GM12878 (cell line): Measurements from ENCODE around the gene ELMO3. TPM values are rescaled to one million over a fixed set of nuclear protein-coding genes. Genes with fewer than 3 reads are reported as not detected.

Source experiments
- ATAC-seq: fragments of 200-7000 bp; cut with Tn5 transposase; 3 replicates; pipeline ENCODE4 v1.9.1; 2020; ENCODE audit warnings: mild to moderate bottlenecking, moderate library complexity
- BruUV-seq: library from RNA; stranded (reverse); fragments of 400-500 nt; replicated peaks from 2 replicates; lab custom pipeline; 2021; lab: Mats Ljungman, UMichigan
- CTCF ChIA-PET: fragments of 300-600 bp; sonication (Branson Sonifier 250); formaldehyde crosslinking; extraction: SDS; loops from one replicate; lab custom pipeline; 2021; ENCODE audit warnings: inconsistent platforms; lab: Yijun Ruan, JAX
- POLR2A ChIA-PET: fragments of 350-600 bp; formaldehyde crosslinking; extraction: SDS; loops from one replicate; lab custom pipeline; 2021; ENCODE audit warnings: inconsistent platforms; lab: Charles Lee
- RAD21 ChIA-PET: fragments of 300-600 bp; sonication (Branson Sonifier 250); formaldehyde crosslinking; loops from one replicate; lab custom pipeline; 2023; ENCODE audit warnings: antibody characterized with exemption; ENCODE audit not compliant: unreplicated experiment; lab: Charles Lee
- SMC1A ChIA-PET: fragments of 300-600 bp; sonication (Branson Sonifier 250); formaldehyde crosslinking; loops from one replicate; lab custom pipeline; 2023; ENCODE audit not compliant: unreplicated experiment, uncharacterized antibody; lab: Charles Lee
- DNase-seq: peaks from one replicate; pipeline ENCODE4 v3.0.0-alpha.2; 2011; ENCODE audit warnings: low read depth, low spot score
- FAIRE-seq: peaks from 3 replicates; lab custom pipeline; 2011; peaks lifted over from hg19 to GRCh38; lab: Jason Lieb, UNC
- H2AFZ ChIP-seq: 2 replicates; pipeline ENCODE4 v1.6.0; 2011; ENCODE audit warnings: low read depth, low read length, control low read depth; ENCODE audit not compliant: control insufficient read depth
- H3K27ac ChIP-seq: 2 replicates; pipeline ENCODE4 v1.5.1; 2011; ENCODE audit warnings: control low read depth; ENCODE audit not compliant: control insufficient read depth, insufficient read depth
- H3K27me3 ChIP-seq, 2 experiments: replicated peaks in 1 of 2; 2 replicates each; pipeline versions ENCODE4 v1.6.0 to v1.6.1; 2011; ENCODE audit warnings: low read length in 1 of 2; ENCODE audit not compliant: control insufficient read depth in 2 of 2, insufficient read depth in 2 of 2
- H3K36me3 ChIP-seq, 2 experiments: 2 replicates each; pipeline ENCODE4 v1.5.1; 2011; ENCODE audit warnings: low read length in 1 of 2; ENCODE audit not compliant: control insufficient read depth in 2 of 2, insufficient read depth in 2 of 2
- H3K4me1 ChIP-seq: 2 replicates; pipeline ENCODE4 v1.6.1; 2011; ENCODE audit warnings: mild to moderate bottlenecking, low read length, moderate library complexity, mixed read lengths; ENCODE audit not compliant: control insufficient read depth, insufficient read depth
- H3K4me2 ChIP-seq: 2 replicates; pipeline ENCODE4 v1.6.0; 2011; ENCODE audit warnings: control low read depth; ENCODE audit not compliant: control insufficient read depth, insufficient read depth
- H3K4me3 ChIP-seq: fragments of 200-600 bp; sonication (generic); 2 replicates; pipeline ENCODE4 v1.5.1; 2016
- H3K79me2 ChIP-seq: 2 replicates; pipeline ENCODE4 v1.6.0; 2011; ENCODE audit warnings: low read length; ENCODE audit not compliant: control insufficient read depth, insufficient read depth
- H3K9ac ChIP-seq: 2 replicates; pipeline ENCODE4 v1.8.0; 2011; ENCODE audit warnings: low read length, control low read depth, mixed read lengths; ENCODE audit not compliant: control insufficient read depth, insufficient read depth
- H3K9me3 ChIP-seq: replicated peaks from 3 replicates; pipeline ENCODE4 v1.5.1; 2011; ENCODE audit warnings: mild to moderate bottlenecking, low read length; ENCODE audit not compliant: control insufficient read depth, insufficient read depth
- H4K20me1 ChIP-seq: 2 replicates; pipeline ENCODE4 v1.6.0; 2011; ENCODE audit not compliant: control insufficient read depth, insufficient read depth
- CBX3 ChIP-seq: fragments of 200-600 bp; sonication (generic); IDR thresholded peaks from 2 replicates; pipeline ENCODE4 v1.6.1; 2016; ENCODE audit warnings: low read depth, borderline replicate concordance
- CREM ChIP-seq: IDR thresholded peaks from 2 replicates; pipeline ENCODE4 v1.6.1; 2014; ENCODE audit warnings: antibody characterized with exemption, low read depth
- POLR2A ChIP-seq: IDR thresholded peaks from 2 replicates; pipeline ENCODE4 v1.6.1; 2011; ENCODE audit warnings: low read depth, mild to moderate bottlenecking, low read length
- RELA ChIP-seq: fragments of 450-650 bp; IDR thresholded peaks from 2 replicates; pipeline ENCODE4 v1.8.0; 2014; ENCODE audit warnings: borderline replicate concordance; ENCODE audit not compliant: partially characterized antibody
- SP1 ChIP-seq: IDR thresholded peaks from one replicate; pipeline ENCODE4 v1.6.1; 2011; ENCODE audit warnings: low read depth, low read length
- STAT3 ChIP-seq: IDR thresholded peaks from 2 replicates; pipeline ENCODE4 v1.6.1; 2011; ENCODE audit warnings: low read depth, low read length, improper control_type of control experiment
- TCF3 ChIP-seq: IDR thresholded peaks from 2 replicates; pipeline ENCODE4 v1.6.1; 2012; ENCODE audit warnings: low read depth, mild to moderate bottlenecking, low read length, borderline replicate concordance; ENCODE audit not compliant: insufficient read depth
- WGBS: methylation state at CpG from one replicate; pipeline ENCODE4 v1.1.6; 2016; ENCODE audit warnings: low lambda C conversion rate; ENCODE audit not compliant: insufficient replicate concordance, insufficient coverage; ENCODE audit errors: missing lambda C conversion rate; 5-methylcytosine and 5-hydroxymethylcytosine counted together
- in situ Hi-C: fragments of 300-500 bp; cut with MboI; formaldehyde crosslinking; loops from 9 replicates; pipeline ENCODE4 v1.14.3; 2018; ENCODE audit warnings: mixed read lengths
- intact Hi-C: fragments of 100-400 bp; cut with micrococcal nuclease; formaldehyde crosslinking; loops from one replicate; pipeline ENCODE4 v1.14.2; 2022; ENCODE audit not compliant: unreplicated experiment
- polyA plus RNA-seq, 11 experiments: library from polyadenylated mRNA; depleted of rRNA in 4 of 11; unstranded in 6 of 11; stranded (reverse) in 5 of 11; fragments of >200 nt; fragmentation: Nextera tagmentation in 4 of 11; fragmentation: Illumina TruSeq in 1 of 11; extraction: Ambion mirVana in 4 of 11; extraction: Trizol in 1 of 11; gene quantifications; 1 replicate in 1 of 11; 2 replicates in 10 of 11; pipeline versions ENCODE4 v1.2.1 to v1.2.3, GENCODE V29; 2011 to 2016; ENCODE audit warnings: inconsistent platforms in 2 of 11, missing spikeins in 2 of 11, low read depth in 1 of 11
- total RNA-seq, 4 experiments: library from RNA; depleted of rRNA in 3 of 4; stranded (reverse); fragments of >200 nt in 3 of 4; fragmentation: Illumina TruSeq in 1 of 4; extraction: Trizol in 1 of 4; gene quantifications; 2 replicates each; pipeline versions ENCODE4 v1.2.1 to v1.2.3, GENCODE V29; 2013 to 2021
- TF ChIP-seq, protein P1 (sequence below), 3 experiments: IDR thresholded peaks in 2 of 3; conservative IDR thresholded peaks in 1 of 3; 2 replicates each; pipeline ENCODE4 v1.5.1; 2011; ENCODE audit warnings: low read depth in 3 of 3, low read length in 3 of 3, mild to moderate bottlenecking in 3 of 3, control low read depth in 2 of 3, moderate library complexity in 2 of 3, inconsistent platforms in 1 of 3, mixed read lengths in 1 of 3; ENCODE audit not compliant: control insufficient read depth in 2 of 3, insufficient read depth in 1 of 3; ENCODE audit errors: extremely low read depth in 1 of 3
- TF ChIP-seq, protein P2 (sequence below): fragments of 450-650 bp; IDR thresholded peaks from 2 replicates; pipeline ENCODE4 v1.6.1; 2017; ENCODE audit warnings: mild to moderate bottlenecking
- TF ChIP-seq, protein P3 (sequence below): fragments of 450-650 bp; IDR thresholded peaks from 2 replicates; pipeline ENCODE4 v1.6.1; 2018; ENCODE audit warnings: borderline replicate concordance, mild to moderate bottlenecking; ENCODE audit not compliant: partially characterized antibody

The ELMO3 gene
- total and polyA plus RNA-seq, 10 of the 15 experiments (the other 5 are each of a cell fraction or from before 2014, with no cell fraction given): 0.05 to 4.7 (median 0.96) TPM; not detected in 1

DNA sequence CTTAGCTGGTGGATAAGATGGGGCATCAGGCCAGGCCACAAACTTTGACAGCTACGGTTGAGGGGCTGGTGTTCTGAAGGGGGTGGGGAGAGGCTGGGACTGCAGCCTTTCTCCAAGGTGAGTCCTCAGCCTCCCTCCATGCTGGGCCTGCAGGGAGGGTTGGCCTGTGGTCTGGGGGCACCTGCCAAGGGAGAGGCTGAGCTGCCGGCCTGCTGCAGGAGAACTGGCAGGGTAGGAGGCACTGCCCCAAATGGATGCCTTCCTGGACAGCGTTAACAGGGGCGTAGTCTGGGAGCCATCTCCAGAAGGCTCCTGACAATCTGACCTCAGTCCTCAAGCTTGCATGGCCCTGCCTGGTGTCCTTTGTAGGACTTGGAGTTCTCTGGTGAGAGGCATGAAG lies 5.1 kb downstream of the ELMO3 start:
- DNase-seq (no peak), ATAC-seq (no peak), FAIRE-seq (no peak)
- no peak overlapping the region for H3K4me3 ChIP-seq
- H2AFZ ChIP-seq: no peak overlapping the region
- no peak overlapping the region for H3K4me2 ChIP-seq
- no peaks in the 10 kb centered on the region for H3K27me3 ChIP-seq
- in situ Hi-C loops: no loop called here
- no peaks in the 10 kb centered on the region for H3K4me1 ChIP-seq
- TF ChIP-seq CREM: no peak
- TF ChIP-seq, protein P1, sequence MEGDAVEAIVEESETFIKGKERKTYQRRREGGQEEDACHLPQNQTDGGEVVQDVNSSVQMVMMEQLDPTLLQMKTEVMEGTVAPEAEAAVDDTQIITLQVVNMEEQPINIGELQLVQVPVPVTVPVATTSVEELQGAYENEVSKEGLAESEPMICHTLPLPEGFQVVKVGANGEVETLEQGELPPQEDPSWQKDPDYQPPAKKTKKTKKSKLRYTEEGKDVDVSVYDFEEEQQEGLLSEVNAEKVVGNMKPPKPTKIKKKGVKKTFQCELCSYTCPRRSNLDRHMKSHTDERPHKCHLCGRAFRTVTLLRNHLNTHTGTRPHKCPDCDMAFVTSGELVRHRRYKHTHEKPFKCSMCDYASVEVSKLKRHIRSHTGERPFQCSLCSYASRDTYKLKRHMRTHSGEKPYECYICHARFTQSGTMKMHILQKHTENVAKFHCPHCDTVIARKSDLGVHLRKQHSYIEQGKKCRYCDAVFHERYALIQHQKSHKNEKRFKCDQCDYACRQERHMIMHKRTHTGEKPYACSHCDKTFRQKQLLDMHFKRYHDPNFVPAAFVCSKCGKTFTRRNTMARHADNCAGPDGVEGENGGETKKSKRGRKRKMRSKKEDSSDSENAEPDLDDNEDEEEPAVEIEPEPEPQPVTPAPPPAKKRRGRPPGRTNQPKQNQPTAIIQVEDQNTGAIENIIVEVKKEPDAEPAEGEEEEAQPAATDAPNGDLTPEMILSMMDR (IDR thresholded peaks at IDR 0.05 in 2 of 3, conservative IDR thresholded peaks at IDR 0.05 in 1 of 3; ENCODE audit: control insufficient read depth in 2 of 3, extremely low read depth in 1 of 3, insufficient read depth in 1 of 3, low read depth in 3 of 3, low read length in 3 of 3): no peak
- TF ChIP-seq SP1: no peak
- TF ChIP-seq POLR2A: no peak
- TF ChIP-seq, protein P2, sequence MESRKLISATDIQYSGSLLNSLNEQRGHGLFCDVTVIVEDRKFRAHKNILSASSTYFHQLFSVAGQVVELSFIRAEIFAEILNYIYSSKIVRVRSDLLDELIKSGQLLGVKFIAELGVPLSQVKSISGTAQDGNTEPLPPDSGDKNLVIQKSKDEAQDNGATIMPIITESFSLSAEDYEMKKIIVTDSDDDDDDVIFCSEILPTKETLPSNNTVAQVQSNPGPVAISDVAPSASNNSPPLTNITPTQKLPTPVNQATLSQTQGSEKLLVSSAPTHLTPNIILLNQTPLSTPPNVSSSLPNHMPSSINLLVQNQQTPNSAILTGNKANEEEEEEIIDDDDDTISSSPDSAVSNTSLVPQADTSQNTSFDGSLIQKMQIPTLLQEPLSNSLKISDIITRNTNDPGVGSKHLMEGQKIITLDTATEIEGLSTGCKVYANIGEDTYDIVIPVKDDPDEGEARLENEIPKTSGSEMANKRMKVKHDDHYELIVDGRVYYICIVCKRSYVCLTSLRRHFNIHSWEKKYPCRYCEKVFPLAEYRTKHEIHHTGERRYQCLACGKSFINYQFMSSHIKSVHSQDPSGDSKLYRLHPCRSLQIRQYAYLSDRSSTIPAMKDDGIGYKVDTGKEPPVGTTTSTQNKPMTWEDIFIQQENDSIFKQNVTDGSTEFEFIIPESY: no peak
- no peak for TF ChIP-seq CBX3
- TF ChIP-seq, protein P3, sequence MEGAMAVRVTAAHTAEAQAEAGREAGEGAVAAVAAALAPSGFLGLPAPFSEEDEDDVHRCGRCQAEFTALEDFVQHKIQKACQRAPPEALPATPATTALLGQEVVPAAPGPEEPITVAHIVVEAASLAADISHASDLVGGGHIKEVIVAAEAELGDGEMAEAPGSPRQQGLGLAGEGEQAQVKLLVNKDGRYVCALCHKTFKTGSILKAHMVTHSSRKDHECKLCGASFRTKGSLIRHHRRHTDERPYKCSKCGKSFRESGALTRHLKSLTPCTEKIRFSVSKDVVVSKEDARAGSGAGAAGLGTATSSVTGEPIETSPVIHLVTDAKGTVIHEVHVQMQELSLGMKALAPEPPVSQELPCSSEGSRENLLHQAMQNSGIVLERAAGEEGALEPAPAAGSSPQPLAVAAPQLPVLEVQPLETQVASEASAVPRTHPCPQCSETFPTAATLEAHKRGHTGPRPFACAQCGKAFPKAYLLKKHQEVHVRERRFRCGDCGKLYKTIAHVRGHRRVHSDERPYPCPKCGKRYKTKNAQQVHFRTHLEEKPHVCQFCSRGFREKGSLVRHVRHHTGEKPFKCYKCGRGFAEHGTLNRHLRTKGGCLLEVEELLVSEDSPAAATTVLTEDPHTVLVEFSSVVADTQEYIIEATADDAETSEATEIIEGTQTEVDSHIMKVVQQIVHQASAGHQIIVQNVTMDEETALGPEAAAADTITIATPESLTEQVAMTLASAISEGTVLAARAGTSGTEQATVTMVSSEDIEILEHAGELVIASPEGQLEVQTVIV: no peak
- TF ChIP-seq TCF3: no peak
- no peak for TF ChIP-seq STAT3
- no peak for TF ChIP-seq RELA
- no peak overlapping the region for H3K9ac ChIP-seq
- SMC1A ChIA-PET: no interaction called here
- intact Hi-C loops: no loop called here
- RAD21 ChIA-PET: no interaction called here
- no peak overlapping the region for H3K27ac ChIP-seq
- BruUV-seq: no TSS peak
- CTCF ChIA-PET: no interaction called here
- 63% methylated on average over 4 of the region's 4 CpGs for WGBS
- peaks cover 8 to 29% of the 10 kb centered on the region in 2 experiments; a peak in 3 of 4 replicates for H3K36me3 ChIP-seq
- H3K79me2 ChIP-seq: no peaks in the 10 kb centered on the region
- no peaks in the 10 kb centered on the region for H3K9me3 ChIP-seq
- no peaks in the 10 kb centered on the region for H4K20me1 ChIP-seq
- POLR2A ChIA-PET: no interaction called here
